ENCODE data around the gene VCAM1.

Gene VCAM1

DNA sequence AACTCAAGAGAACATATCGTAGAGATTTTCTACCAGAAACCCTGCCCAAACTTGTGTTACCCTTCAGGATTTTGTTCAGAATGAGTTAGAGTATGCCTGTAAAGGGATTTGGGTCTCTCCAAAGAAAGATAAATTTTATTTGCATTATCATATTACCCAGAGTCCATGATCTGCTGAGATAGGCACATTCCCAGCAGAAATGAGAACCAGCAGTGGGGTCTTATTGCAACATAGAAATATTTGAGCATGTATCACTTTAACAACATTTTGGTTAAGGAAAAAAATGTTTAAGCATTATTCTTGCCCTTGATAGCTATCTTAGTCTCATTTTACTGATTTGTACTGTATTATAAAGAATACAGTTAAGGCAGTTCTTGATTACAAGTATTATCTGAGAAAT lies 10.6 kb downstream of the VCAM1 start:
- TF ChIP-seq TAF1 (IDR thresholded peaks at IDR 0.05; ENCODE audit: borderline replicate concordance, low read depth, low read length) (no peak), POLR2A (IDR thresholded peaks at IDR 0.05; ENCODE audit: low read depth, low read length) (no peak), POLR2AphosphoS5 (IDR thresholded peaks at IDR 0.05; ENCODE audit: low read depth, low read length) (no peak)
- no peak for FAIRE-seq

GRCh38 chr1:100731309-100731708 lies 11.8 kb downstream of the VCAM1 start:
- TF ChIP-seq TAF1 (IDR thresholded peaks at IDR 0.05; ENCODE audit: borderline replicate concordance, low read depth, low read length) (no peak), POLR2AphosphoS5 (IDR thresholded peaks at IDR 0.05; ENCODE audit: low read depth, low read length) (no peak), POLR2A (IDR thresholded peaks at IDR 0.05; ENCODE audit: low read depth, low read length) (no peak)
- FAIRE-seq (no peak), DNase-seq (ENCODE audit: insufficient read length) (no peak)

More for the DNA sequence above, 10.6 kb downstream of the VCAM1 start:
- DNase-seq (ENCODE audit: insufficient read length): no peak

GRCh38 chr1:100731758-100732157 lies 12.2 kb downstream of the VCAM1 start:
- TF ChIP-seq POLR2A (IDR thresholded peaks at IDR 0.05; ENCODE audit: low read depth, low read length): no peak
- no peak for TF ChIP-seq TAF1 (IDR thresholded peaks at IDR 0.05; ENCODE audit: borderline replicate concordance, low read depth, low read length)
- TF ChIP-seq POLR2AphosphoS5 (IDR thresholded peaks at IDR 0.05; ENCODE audit: low read depth, low read length): no peak
- DNase-seq (ENCODE audit: insufficient read length): no peak
- no peak for FAIRE-seq

DNA sequence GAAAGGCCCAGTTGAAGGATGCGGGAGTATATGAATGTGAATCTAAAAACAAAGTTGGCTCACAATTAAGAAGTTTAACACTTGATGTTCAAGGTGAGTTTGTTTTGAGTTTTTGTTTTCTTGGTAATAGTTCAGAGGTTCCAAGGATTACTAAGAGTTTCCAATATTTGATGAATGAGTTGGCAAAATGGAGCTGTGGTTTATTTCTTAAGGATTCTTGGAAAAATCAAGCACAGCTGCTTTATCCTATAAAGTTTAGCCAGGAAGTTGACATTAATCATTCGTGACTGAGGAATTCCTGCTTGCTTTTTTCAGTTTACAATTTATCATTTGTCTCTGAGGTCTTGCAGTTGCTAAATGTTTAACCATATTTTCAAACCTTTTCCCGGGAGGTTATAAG lies 15.1 kb downstream of the VCAM1 start:
- no peak for DNase-seq (ENCODE audit: insufficient read length)
- no peak for FAIRE-seq
- no peak for TF ChIP-seq POLR2A (IDR thresholded peaks at IDR 0.05; ENCODE audit: low read depth, low read length)

- DNase-seq (ENCODE audit: insufficient read length) (no peak), FAIRE-seq (no peak)
- no peak for TF ChIP-seq POLR2A (IDR thresholded peaks at IDR 0.05; ENCODE audit: low read depth, low read length)
- no peak for TF ChIP-seq POLR2AphosphoS5 (IDR thresholded peaks at IDR 0.05; ENCODE audit: low read depth, low read length)
- no peak for TF ChIP-seq TAF1 (IDR thresholded peaks at IDR 0.05; ENCODE audit: borderline replicate concordance, low read depth, low read length)
Measured at GRCh38 chr1:100735244-100735643, 15.7 kb downstream of the VCAM1 start.

DNA sequence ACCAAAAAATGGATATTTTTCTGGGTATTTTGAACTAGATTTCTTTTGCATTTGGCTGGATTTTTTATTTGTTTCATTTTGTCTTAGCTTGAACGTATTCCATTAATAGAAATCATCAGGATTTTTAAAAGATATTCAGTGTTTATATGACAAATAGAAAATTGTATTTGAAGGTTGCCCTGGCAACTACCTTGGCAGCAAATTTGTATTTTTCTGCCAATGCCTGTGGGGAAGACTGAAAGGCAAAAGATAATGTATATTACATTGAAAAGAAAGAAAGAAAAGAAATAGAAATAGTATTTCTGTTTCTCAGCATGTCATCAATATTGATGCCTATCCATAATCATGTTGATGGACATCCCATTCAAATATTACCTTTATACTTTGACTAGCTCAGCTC lies 16.8 kb downstream of the VCAM1 start:
- DNase-seq (ENCODE audit: insufficient read length) (no peak), FAIRE-seq (no peak)
- TF ChIP-seq POLR2A (IDR thresholded peaks at IDR 0.05; ENCODE audit: low read depth, low read length): no peak
- no peak for TF ChIP-seq TAF1 (IDR thresholded peaks at IDR 0.05; ENCODE audit: borderline replicate concordance, low read depth, low read length)
- TF ChIP-seq POLR2AphosphoS5 (IDR thresholded peaks at IDR 0.05; ENCODE audit: low read depth, low read length): no peak

GRCh38 chr1:100736746-100737145 lies 17.2 kb downstream of the VCAM1 start:
- no peak for FAIRE-seq
- TF ChIP-seq POLR2A (IDR thresholded peaks at IDR 0.05; ENCODE audit: low read depth, low read length) (no peak), POLR2AphosphoS5 (IDR thresholded peaks at IDR 0.05; ENCODE audit: low read depth, low read length) (no peak), TAF1 (IDR thresholded peaks at IDR 0.05; ENCODE audit: borderline replicate concordance, low read depth, low read length) (no peak)
- DNase-seq (ENCODE audit: insufficient read length): no peak

DNA sequence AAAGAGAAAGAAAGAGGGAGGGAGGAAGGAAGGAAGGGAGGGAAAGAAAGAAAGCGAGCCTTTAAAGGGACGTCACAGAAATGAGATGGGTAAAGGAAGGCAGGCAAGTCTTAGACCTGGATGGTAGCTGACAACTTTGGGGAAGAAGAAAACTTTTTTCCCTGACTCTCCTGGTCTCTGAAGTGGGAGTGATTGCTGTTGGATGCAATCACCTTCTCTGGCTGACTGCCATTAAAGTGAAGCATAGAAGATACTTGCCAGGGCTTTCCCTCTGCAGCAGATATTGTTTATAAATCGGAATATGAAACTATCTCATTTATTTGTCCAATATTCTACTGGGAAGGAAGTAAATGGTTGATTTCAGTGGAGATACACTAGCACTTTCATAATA lies 27.0 kb downstream of the VCAM1 start:
- FAIRE-seq: no peak
- no peak for DNase-seq (ENCODE audit: insufficient read length)
- TF ChIP-seq POLR2A (IDR thresholded peaks at IDR 0.05; ENCODE audit: low read depth, low read length): no peak
- TF ChIP-seq POLR2AphosphoS5 (IDR thresholded peaks at IDR 0.05; ENCODE audit: low read depth, low read length): no peak
- TF ChIP-seq TAF1 (IDR thresholded peaks at IDR 0.05; ENCODE audit: borderline replicate concordance, low read depth, low read length): no peak

DNA sequence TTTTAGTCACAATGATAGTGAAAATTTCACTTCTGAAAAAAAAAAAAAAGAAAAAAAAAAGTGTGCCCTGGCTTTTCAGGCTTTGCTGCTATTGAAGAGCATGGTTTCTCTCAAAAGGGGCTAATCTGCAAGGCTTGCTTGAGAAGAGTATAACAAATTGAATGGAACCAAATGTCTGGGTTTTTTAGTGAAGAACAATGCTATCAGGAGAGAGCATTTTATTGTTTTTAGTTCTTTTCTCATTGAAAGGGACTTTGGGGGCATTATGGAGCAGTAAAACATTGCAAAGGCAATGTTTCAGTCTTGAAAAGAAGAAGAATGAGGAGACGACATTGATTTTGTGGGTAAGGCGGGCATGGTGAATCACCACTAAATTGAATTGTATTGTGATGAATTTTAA lies 28.2 kb downstream of the VCAM1 start:
- FAIRE-seq (no peak), DNase-seq (ENCODE audit: insufficient read length) (no peak)
- no peak for TF ChIP-seq POLR2A (IDR thresholded peaks at IDR 0.05; ENCODE audit: low read depth, low read length)
- TF ChIP-seq TAF1 (IDR thresholded peaks at IDR 0.05; ENCODE audit: borderline replicate concordance, low read depth, low read length): no peak
- TF ChIP-seq POLR2AphosphoS5 (IDR thresholded peaks at IDR 0.05; ENCODE audit: low read depth, low read length): no peak

DNA sequence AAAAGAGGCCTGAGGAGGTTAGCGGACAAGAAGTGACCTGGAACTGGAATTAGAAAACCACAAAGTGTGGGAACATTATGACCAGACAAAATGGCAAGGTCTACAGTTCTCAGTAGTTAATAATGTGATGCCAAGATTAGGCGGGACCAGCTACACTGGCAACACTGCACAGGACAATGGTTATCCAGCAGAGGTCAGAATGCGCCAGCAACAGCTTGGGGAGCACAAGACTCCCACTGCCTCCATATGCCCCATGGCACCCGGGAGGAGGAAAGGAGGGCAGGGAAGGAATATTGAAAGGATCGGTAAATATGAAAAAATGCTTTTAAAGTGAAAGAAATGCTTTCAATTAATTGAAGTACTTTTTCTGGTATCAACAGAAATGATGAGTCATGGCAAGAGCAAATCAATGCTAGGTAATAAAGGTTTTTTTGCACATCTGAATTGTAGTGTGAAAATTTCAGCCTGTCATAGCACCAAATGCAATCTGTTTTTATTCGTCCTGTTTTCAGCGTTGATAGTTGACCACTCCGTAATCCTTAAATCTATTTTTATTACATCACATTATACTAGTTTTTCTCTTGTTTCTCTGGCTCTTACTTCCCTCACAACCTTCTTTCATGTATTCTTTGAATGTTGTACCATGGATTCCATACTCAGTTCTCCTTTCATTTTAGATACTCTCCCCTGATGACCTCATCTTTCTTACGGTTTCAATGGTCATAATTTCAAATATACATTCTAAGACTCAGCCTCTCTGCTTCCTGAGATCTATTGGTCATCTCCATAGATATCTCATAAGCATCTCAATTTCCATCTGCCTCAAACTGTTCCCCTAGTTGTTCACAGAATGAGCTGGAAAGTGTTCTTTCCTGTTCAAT lies 30.7 kb downstream of the VCAM1 start:
- TF ChIP-seq POLR2AphosphoS5 (IDR thresholded peaks at IDR 0.05; ENCODE audit: low read depth, low read length) (no peak), POLR2A (IDR thresholded peaks at IDR 0.05; ENCODE audit: low read depth, low read length) (no peak), TAF1 (IDR thresholded peaks at IDR 0.05; ENCODE audit: borderline replicate concordance, low read depth, low read length) (no peak)
- DNase-seq (ENCODE audit: insufficient read length) (no peak), FAIRE-seq (no peak)

DNA sequence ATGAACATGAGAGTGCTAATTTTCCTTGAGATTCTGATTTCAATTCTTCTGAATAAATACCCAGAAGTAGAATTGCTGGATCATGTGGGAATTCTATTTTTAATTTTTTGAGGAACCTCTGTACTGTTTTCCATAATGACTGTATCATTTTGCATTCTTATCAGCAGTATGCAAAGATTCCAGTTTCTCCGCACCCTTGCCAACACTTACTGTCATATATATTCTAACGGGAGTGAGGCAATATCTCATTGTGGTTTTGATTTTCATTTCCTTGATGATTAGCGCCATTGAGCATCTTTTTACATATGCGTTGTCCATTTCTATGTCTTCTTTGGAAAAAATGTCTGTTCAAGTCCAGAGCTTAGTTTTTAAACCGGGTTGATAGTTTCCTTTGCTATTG lies 33.2 kb downstream of the VCAM1 start:
- TF ChIP-seq POLR2AphosphoS5 (IDR thresholded peaks at IDR 0.05; ENCODE audit: low read depth, low read length) (no peak), TAF1 (IDR thresholded peaks at IDR 0.05; ENCODE audit: borderline replicate concordance, low read depth, low read length) (no peak)
- FAIRE-seq: no peak
- DNase-seq (ENCODE audit: insufficient read length): no peak

DNA sequence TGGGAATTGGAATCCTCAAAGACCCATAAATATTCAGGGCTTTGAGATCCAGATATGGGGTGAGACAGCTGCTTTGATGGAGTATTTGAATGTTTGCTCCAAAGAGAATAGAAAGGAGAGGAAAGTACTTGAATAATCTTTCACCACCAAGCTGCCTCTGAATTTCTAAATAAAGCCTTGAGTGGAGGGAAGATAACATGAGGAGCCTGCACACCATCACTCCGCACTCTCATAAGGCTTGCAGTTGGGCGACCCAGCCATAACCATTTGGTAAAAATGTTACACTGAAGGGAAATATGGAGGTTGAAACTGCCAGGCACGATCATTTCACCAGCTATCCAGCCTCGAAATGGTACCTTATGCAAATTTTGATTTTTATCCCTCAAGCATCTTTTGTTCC lies 38.4 kb downstream of the VCAM1 start:
- DNase-seq (ENCODE audit: insufficient read length) (no peak), FAIRE-seq (no peak)
- no peak for TF ChIP-seq POLR2A (IDR thresholded peaks at IDR 0.05; ENCODE audit: low read depth, low read length)
- no peak for TF ChIP-seq TAF1 (IDR thresholded peaks at IDR 0.05; ENCODE audit: borderline replicate concordance, low read depth, low read length)
- TF ChIP-seq POLR2AphosphoS5 (IDR thresholded peaks at IDR 0.05; ENCODE audit: low read depth, low read length): no peak

Data from GM12892 (cell line).